Epithelial cell of esophagus (primary cell): Measurements from ENCODE around the gene ATXN1.

Source experiments
- DNase-seq: peaks from one replicate; pipeline ENCODE4 v3.0.0; 2010; ENCODE audit warnings: low read depth
- H3K4me3 ChIP-seq: 2 replicates; pipeline ENCODE4 v1.5.1; 2011; ENCODE audit warnings: mild to moderate bottlenecking, low read length, control low read depth
- TF ChIP-seq, protein P1 (sequence below): IDR thresholded peaks from 2 replicates; pipeline ENCODE4 v1.5.1; 2011; ENCODE audit warnings: low read depth, mild to moderate bottlenecking, low read length, control low read depth, inconsistent platforms; ENCODE audit not compliant: insufficient read depth; ENCODE audit errors: missing control alignments

The ATXN1 gene

DNA sequence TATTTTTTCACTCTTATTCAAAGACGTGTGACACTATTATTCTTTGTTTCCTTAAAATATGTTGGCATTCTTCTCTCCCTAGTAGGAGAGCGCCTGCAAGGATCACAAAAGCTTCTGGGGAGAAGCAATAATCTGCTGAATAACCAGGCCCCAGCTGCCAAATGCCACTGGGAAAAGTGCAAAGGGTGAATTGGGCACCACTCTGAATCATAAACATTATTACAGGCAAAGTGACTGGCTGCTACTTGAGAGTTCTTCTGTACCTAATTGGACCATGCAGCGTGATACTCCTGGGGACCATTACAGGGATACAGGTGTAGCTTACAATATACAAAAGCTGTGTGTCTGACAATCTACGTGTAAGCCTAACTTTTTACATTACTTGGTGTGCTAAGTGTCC lies 152.8 kb downstream of the ATXN1 start:
- H3K4me3 ChIP-seq: no peak overlapping the region
- DNase-seq: no peak
- TF ChIP-seq, protein P1, sequence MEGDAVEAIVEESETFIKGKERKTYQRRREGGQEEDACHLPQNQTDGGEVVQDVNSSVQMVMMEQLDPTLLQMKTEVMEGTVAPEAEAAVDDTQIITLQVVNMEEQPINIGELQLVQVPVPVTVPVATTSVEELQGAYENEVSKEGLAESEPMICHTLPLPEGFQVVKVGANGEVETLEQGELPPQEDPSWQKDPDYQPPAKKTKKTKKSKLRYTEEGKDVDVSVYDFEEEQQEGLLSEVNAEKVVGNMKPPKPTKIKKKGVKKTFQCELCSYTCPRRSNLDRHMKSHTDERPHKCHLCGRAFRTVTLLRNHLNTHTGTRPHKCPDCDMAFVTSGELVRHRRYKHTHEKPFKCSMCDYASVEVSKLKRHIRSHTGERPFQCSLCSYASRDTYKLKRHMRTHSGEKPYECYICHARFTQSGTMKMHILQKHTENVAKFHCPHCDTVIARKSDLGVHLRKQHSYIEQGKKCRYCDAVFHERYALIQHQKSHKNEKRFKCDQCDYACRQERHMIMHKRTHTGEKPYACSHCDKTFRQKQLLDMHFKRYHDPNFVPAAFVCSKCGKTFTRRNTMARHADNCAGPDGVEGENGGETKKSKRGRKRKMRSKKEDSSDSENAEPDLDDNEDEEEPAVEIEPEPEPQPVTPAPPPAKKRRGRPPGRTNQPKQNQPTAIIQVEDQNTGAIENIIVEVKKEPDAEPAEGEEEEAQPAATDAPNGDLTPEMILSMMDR: no peak

DNA sequence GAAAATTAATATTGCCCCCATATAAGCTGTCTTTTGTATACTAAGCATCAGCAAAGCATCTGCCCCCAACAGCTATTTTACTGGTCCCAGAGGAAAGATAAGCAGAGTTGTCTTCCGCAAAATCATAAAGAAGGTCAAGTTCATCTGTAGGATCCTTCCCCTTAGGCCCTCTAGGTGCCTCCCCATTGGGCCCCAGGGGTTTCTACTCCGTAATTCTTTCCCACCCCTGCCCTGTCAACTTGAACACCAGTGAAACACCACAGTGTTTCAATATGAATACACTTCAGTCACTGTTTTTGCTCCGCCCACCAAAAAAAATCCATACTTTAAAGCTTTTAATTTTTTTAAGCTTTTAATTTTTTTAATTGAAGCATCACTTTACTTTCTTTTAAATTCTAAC lies 159.2 kb downstream of the ATXN1 start:
- TF ChIP-seq, protein P1: no peak
- H3K4me3 ChIP-seq: no peak overlapping the region
- DNase-seq: no peak

DNA sequence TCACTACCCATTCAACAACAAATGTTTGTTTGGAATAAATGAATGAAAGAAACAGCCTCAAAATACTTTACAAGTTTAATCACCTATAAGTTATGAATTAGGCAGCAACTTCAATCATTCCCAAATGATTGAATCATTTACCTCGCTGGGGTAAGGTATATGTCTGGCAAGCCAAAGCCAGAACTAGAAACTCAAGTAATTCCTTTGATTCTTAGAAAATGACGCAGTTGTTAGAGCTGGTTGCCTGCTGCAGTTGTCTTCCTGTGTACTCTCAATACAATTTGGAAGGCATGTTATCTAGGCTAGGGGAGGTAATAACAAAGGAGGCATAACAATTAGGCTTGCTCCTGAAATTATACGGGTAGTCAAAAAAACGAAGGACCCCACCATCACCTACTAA lies 160.6 kb downstream of the ATXN1 start:
- H3K4me3 ChIP-seq: no peak overlapping the region
- DNase-seq: peak; percentile 16
- TF ChIP-seq, protein P1: no peak

DNA sequence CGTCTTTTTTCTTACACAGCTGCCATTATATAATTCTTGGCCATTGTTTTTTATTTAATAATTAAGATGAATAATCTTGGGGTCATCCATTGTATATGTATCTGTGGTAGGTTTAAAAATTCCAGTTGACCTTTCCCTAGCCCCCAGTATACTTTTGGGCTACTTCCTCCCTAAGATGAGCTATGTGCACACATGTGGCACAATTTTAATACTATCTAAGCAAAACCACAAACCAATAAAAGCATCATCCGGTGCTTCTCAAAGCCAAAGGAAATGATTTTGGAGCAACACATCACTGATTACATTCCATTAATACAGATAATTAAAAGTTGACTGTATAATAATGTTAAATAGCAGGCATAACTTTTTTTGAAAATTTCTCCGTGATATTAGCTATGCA lies 161.2 kb downstream of the ATXN1 start:
- TF ChIP-seq, protein P1: no peak
- no peak overlapping the region for H3K4me3 ChIP-seq
- no peak for DNase-seq

DNA sequence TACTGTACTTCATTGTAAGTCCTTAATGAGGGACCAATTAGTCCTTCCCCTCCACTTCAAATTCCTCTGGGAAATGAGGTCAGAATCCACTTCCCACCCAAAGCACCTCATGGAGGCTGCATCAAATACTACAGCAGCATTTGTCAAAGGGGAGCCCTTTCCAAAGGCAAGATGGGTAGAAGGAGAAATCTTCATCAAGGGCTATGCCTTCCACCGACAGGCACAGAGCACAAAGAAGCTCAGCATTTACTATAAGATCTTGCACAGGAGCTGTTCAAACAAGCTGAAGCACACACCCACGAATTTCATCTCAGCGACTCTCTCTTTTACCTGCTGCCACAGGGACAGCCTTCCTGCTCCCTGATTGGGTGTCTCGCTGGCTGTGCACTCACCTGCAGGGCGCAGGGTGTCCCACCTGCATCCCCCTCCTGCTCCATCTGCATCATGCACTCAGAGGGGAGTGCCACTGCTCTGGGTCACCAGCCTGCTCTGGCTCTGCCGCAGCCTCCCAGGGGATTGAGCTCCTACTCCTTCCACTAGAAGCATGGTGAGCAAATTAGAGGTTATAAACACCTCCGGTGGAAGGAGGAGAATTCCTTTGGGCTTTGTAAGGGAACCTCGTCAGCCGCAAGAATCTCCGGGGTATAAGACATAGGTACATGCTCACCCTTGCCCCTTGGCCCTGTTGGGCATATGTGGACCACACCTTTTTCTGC lies 164.5 kb downstream of the ATXN1 start:
- TF ChIP-seq, protein P1: no peak
- H3K4me3 ChIP-seq: no peak overlapping the region
- DNase-seq: peak; percentile 36

DNA sequence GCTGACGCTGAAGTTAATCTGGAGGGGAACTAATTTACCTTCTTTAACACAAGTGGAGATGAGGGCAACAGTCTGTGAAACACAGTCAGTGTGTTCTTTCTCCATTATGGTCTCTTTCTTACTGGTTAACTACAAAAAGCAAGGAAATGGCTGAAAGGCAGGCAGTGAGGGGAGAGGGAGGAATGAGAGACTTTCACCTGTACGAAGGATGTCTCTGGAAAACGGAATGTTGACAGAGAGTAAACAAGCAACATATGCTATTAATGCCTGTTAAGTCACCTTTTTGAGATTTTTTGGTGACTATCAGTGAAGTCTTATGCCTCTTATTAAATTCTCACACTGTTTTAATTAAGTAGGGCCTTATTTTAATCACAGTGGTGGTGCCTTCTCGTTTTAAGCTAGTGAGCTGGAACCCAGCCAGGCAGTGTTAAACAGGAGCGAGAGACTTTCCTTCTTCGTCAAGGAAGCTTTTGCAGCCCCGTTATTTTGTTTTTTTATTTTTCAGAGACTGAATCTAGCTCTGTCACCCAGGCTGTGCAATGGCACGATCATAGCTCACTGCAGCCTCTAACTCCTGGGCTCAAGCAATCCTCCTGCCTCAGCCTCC lies 165.6 kb downstream of the ATXN1 start:
- no peak for DNase-seq
- TF ChIP-seq, protein P1: no peak
- H3K4me3 ChIP-seq: no peak overlapping the region

DNA sequence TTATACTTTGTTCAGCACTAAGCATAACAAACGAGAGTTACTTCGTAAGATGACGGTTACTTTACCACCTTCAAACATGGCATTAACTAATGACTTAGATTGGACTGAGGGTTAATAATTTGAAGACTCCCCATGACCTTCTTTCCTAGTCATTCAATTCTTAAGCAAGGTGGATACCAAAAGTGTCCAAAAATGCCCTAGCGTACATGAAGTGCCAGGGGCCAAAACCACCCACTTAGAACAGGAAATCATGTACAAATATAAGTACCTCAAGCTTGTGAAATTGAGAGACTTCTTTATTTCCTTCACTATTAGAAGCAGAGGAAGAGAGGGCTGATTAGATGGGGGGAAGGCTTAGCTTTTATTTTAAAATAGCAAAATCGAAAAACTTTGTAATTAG lies 166.4 kb downstream of the ATXN1 start:
- no peak for DNase-seq
- TF ChIP-seq, protein P1: no peak
- no peak overlapping the region for H3K4me3 ChIP-seq
